H1 (cell line): Measurements from ENCODE around the gene EMC10. TPM values are rescaled to one million over a fixed set of nuclear protein-coding genes. Genes with fewer than 3 reads are reported as not detected.

ENCODE experiments used
- ASH2L ChIP-seq: fragments of 200-600, 300-600 bp; sonication (generic); IDR thresholded peaks from one replicate; pipeline ENCODE4 v1.7.1; 2017; ENCODE audit warnings: low read length
- BACH1 ChIP-seq: IDR thresholded peaks from 2 replicates; pipeline ENCODE4 v1.6.1; 2012; ENCODE audit warnings: low read length, improper control_type of control experiment
- CBX5 ChIP-seq: fragments of 300-800, 300-1000 bp; sonication (generic); IDR thresholded peaks from 2 replicates; pipeline ENCODE4 v1.7.1; 2016; ENCODE audit warnings: antibody characterized with exemption, low read length, low read depth
- CHD2 ChIP-seq: IDR thresholded peaks from 2 replicates; pipeline ENCODE4 v1.6.1; 2012; ENCODE audit warnings: low read length, improper control_type of control experiment
- CREB1 ChIP-seq: IDR thresholded peaks from 2 replicates; pipeline ENCODE4 v1.6.1; 2012; ENCODE audit warnings: inconsistent platforms
- EGR1 ChIP-seq: IDR thresholded peaks from 2 replicates; pipeline ENCODE4 v1.6.1; 2011; ENCODE audit warnings: low read depth, low read length, borderline replicate concordance
- GABPA ChIP-seq: IDR thresholded peaks from 2 replicates; pipeline ENCODE4 v1.6.1; 2011; ENCODE audit warnings: mild to moderate bottlenecking, low read length, moderate library complexity, borderline replicate concordance; ENCODE audit not compliant: insufficient read depth
- RAD21 ChIP-seq, 2 experiments: IDR thresholded peaks in 1 of 2; conservative IDR thresholded peaks in 1 of 2; 2 replicates each; pipeline ENCODE4 v1.6.1; 2011; ENCODE audit warnings: low read depth in 2 of 2, low read length in 2 of 2, improper control_type of control experiment in 1 of 2, inconsistent platforms in 1 of 2, mild to moderate bottlenecking in 1 of 2, moderate library complexity in 1 of 2
- SP1 ChIP-seq: IDR thresholded peaks from 2 replicates; pipeline ENCODE4 v1.6.1; 2011; ENCODE audit warnings: low read depth, low read length
- polyA plus RNA-seq, 7 experiments: library from polyadenylated mRNA; depleted of rRNA in 3 of 7; stranded (reverse) in 5 of 7; unstranded in 2 of 7; fragments of >200 nt in 5 of 7; fragments of 200-250 nt in 2 of 7; gene quantifications; 1 replicate in 5 of 7; 2 replicates in 1 of 7; 4 replicates in 1 of 7; pipeline versions ENCODE4 v1.2.1 to v1.2.3, GENCODE V29; 2011 to 2013; ENCODE audit warnings: missing spikeins in 2 of 7, mixed read lengths in 2 of 7
- total RNA-seq: library from RNA; stranded (reverse); fragmentation: NEBNext Ultra II Directional; extraction: Animal tissue kit (Norgen Biotek cat#: 25700); gene quantifications from 2 replicates; pipeline ENCODE4 v1.2.1, GENCODE V29; 2021

The EMC10 gene
- total and polyA plus RNA-seq, 2 of the 8 experiments (the other 6 are each of a cell fraction or from before 2014, with no cell fraction given): 77.6 to 103 TPM

- TF ChIP-seq RAD21 (IDR thresholded peaks at IDR 0.05 in 1 of 2, conservative IDR thresholded peaks at IDR 0.05 in 1 of 2; ENCODE audit: low read depth in 2 of 2, low read length in 2 of 2) (no peak), EGR1 (no peak), GABPA (no peak), ASH2L (no peak), CREB1 (no peak), CBX5 (no peak), SP1 (no peak), BACH1 (no peak), CHD2 (no peak)
Observed at GRCh38 chr19:50449236-50449899, 26.9 kb upstream of the EMC10 start (continued).
